Activated naive CD4-positive, alpha-beta T cell treated with Interleukin-2 at 50 U/mL for 16 hours (primary cell): ENCODE results near the gene TNFRSF18.
"Not testable (repeated sequence)": the region's sequence is repeated elsewhere in the genome, so short reads cannot be mapped to it uniquely, and the experiment has no call there.

Source experiments
- DNase-seq: peaks from one replicate; pipeline ENCODE4 v3.0.0-alpha.2; 2020

TNFRSF18 gene

GRCh38 chr1:1206376-1206965 is at the start of gene TNFRSF18:
TNFRSF18 (minus strand) TSS chr1:1206592; CDS start chr1:1206571, 21 bp downstream.
- peak; percentile 68 for DNase-seq

- DNase-seq, result no peak
Observed at GRCh38 chr1:1255611-1256010, 49.2 kb upstream of the TNFRSF18 start.

GRCh38 chr1:1255078-1255477 is 48.7 kb upstream of the TNFRSF18 start:
- no peak for DNase-seq

- DNase-seq, result no peak
Observed at GRCh38 chr1:1254667-1254998, 48.2 kb upstream of the TNFRSF18 start.

- DNase-seq, result no peak
Observed at GRCh38 chr1:1253972-1254666, 47.7 kb upstream of the TNFRSF18 start.

GRCh38 chr1:1253314-1253713 is 46.9 kb upstream of the TNFRSF18 start:
- no peak for DNase-seq

GRCh38 chr1:1250786-1251284 is 44.4 kb upstream of the TNFRSF18 start:
- DNase-seq, result peak; percentile 69

GRCh38 chr1:1248009-1248913 is 41.9 kb upstream of the TNFRSF18 start:
- DNase-seq, result not testable (repeated sequence)

- DNase-seq, result no peak
Observed at GRCh38 chr1:1247341-1247913, 41.0 kb upstream of the TNFRSF18 start.

- DNase-seq, result no peak
Observed at GRCh38 chr1:1246577-1247340, 40.4 kb upstream of the TNFRSF18 start, which contains the start of gene C1QTNF12. C1QTNF12 (minus strand) TSS chr1:1246722; CDS start chr1:1246690, 32 bp downstream.

- no peak for DNase-seq
Observed at GRCh38 chr1:1245817-1246576, 39.6 kb upstream of the TNFRSF18 start.

- DNase-seq, result no peak
Observed at GRCh38 chr1:1245178-1245816, 38.9 kb upstream of the TNFRSF18 start.

- DNase-seq, result no peak
Observed at GRCh38 chr1:1244192-1244811, 37.9 kb upstream of the TNFRSF18 start.

- no peak for DNase-seq
Observed at GRCh38 chr1:1243807-1244191, 37.4 kb upstream of the TNFRSF18 start.

- no peak for DNase-seq
Observed at GRCh38 chr1:1243266-1243660, 36.9 kb upstream of the TNFRSF18 start.

GRCh38 chr1:1242461-1243265 is 36.3 kb upstream of the TNFRSF18 start:
- no peak for DNase-seq

GRCh38 chr1:1241588-1242219 is 35.3 kb upstream of the TNFRSF18 start:
- DNase-seq, result no peak

- no peak for DNase-seq
Observed at GRCh38 chr1:1240822-1241587, 34.6 kb upstream of the TNFRSF18 start.
